GM18907 (cell line): Measurements from ENCODE around the gene PCP2.

Experiments
- ATAC-seq: cut with Tn5 transposase; IDR thresholded peaks from one replicate; pipeline ENCODE4 v1.9.1; 2021; ENCODE audit warnings: mild to moderate bottlenecking, moderate library complexity; ENCODE audit not compliant: unreplicated experiment

PCP2 gene

GRCh38 chr19:7640803-7641202, 7.3 kb upstream of the PCP2 start:
- ATAC-seq = no peak

- no peak for ATAC-seq
Observed at GRCh38 chr19:7639863-7640348, 6.4 kb upstream of the PCP2 start.

GRCh38 chr19:7638802-7639465, 5.4 kb upstream of the PCP2 start:
- ATAC-seq = no peak

GRCh38 chr19:7637374-7638256, 4.1 kb upstream of the PCP2 start:
- peak; percentile 25 for ATAC-seq

- ATAC-seq = peak; percentile 67
Observed at GRCh38 chr19:7636691-7637373, 3.3 kb upstream of the PCP2 start, which contains the start of gene STXBP2. Gene STXBP2, plus strand, starts transcription at chr19:7637110. Its CDS starts 40 bp downstream, at chr19:7637150.

GRCh38 chr19:7636317-7636690, 2.8 kb upstream of the PCP2 start:
- ATAC-seq = no peak

GRCh38 chr19:7635670-7636069, 2.2 kb upstream of the PCP2 start:
- ATAC-seq = no peak

- ATAC-seq = no peak
Observed at GRCh38 chr19:7632340-7633203, 947 bp downstream of the PCP2 start.

- ATAC-seq = no peak
Observed at GRCh38 chr19:7631577-7631976, 1.9 kb downstream of the PCP2 start.

- peak; percentile 82 for ATAC-seq
Observed at GRCh38 chr19:7629347-7630054, 4.0 kb downstream of the PCP2 start, which contains the start of the genes PET100 and XAB2. Gene PET100, plus strand, starts transcription at chr19:7629793. Its CDS starts 41 bp downstream, at chr19:7629834. Gene XAB2, minus strand, starts transcription at chr19:7629545. Its CDS starts 18 bp downstream, at chr19:7629527.

- ATAC-seq = no peak
Observed at GRCh38 chr19:7628589-7629311, 4.8 kb downstream of the PCP2 start.

GRCh38 chr19:7627166-7627565, 6.4 kb downstream of the PCP2 start:
- no peak for ATAC-seq

GRCh38 chr19:7625763-7626372, 7.7 kb downstream of the PCP2 start:
- no peak for ATAC-seq

GRCh38 chr19:7624810-7625209, 8.7 kb downstream of the PCP2 start:
- ATAC-seq = no peak

- no peak for ATAC-seq
Observed at GRCh38 chr19:7623725-7624603, 9.6 kb downstream of the PCP2 start.

- no peak for ATAC-seq
Observed at GRCh38 chr19:7622933-7623685, 10.4 kb downstream of the PCP2 start.
